Measurements from ENCODE around the gene DUSP22.

DUSP22 gene

DNA sequence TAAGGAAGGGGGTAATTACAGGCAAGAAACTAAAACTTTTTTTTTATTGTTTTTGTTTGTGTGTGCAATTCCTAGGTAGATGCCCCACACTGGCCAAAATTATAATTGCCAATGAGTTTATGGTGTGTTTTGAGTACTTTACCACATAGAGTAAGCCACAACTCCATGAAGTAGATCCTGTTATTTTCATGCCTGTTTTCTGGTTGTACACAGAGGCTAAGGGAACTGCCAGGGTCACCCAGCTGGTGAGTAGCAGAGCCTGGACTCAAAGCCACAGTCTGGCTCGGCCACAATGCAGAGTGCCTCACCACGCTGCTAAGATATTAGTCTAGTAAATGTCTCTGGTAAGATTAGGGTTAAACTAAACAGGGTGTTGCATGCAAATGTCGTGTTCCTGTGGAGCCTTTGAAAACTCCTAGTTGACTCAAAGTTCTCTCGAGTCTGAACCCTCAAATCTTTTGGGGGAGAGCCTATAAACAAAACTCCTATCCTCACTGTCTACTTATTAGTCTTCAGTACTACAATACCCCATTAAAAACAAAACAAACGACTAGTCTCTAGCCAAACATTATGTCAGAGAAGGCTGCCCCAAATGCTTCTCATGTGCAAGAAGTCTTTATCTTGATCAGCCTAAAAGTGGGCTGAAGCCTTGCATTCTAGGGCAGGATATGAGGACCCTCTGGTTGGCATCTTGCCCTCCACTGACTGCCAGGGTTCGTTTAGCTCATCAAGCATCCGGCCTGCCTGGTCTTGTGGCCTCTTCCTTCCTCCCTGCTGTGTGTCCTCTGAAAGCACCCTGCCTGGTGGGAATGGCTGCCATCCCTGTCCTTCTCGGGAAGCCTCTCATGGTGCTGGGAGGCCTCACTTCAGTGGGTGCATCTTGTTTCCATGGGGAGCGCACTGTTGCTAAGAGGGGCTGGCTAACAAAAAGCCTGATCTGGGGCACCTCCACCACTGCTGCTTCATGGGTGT is 4.2 kb downstream of the DUSP22 start:
- DNase-seq (ENCODE audit: low read depth in 2 of 2, low spot score in 1 of 2) = no peak

- no peak for DNase-seq (ENCODE audit: low read depth in 2 of 2, low spot score in 1 of 2)
These were observed 5.4 kb downstream of the DUSP22 start for GRCh38 chr6:297571-298232.

GRCh38 chr6:298233-299103 is 6.2 kb downstream of the DUSP22 start:
- DNase-seq (ENCODE audit: low read depth in 2 of 2, low spot score in 1 of 2) = no peak

DNA sequence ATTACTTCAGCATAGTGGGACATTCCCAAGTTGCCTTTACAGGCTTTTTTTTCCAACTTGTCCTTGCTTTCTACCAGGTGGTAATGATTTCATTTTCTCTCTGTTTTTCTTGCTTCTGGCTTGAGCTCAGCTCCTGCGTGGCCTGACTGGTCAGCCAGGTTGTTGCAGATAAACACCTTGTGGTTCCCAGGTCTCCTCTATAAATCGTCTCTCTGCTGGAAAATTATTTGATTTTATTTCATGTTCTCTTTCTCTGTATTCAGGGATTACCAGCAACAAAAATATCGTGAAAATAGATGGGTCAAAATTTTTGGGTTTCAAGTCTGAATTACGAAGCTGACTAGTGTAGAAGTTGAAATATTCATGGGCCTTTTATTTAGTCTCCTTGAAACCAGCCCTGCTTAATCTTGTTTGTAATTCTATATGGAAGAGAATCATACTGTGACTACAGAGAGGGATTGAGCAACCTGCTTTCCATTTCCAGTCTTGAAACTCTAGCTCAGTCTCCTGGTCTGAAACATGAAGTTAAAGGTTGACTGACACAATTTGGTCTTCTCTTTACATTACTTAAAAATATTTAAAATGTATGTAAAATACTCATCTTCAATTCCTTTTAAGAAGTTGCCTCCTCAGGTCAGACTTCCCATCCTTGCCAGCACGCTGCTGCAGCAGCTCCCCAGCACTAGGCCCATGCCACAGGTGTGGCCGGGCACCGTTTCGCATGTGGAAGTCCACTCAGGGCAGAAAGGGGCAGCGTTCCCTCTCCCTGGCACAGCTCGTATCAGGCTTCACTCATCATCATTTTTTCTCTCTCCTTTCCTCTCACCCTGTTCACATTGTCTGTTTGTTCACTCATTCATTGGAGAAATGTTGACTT is 7.1 kb downstream of the DUSP22 start:
- no peak for DNase-seq (ENCODE audit: low read depth in 2 of 2, low spot score in 1 of 2)

GRCh38 chr6:300026-300425 is 7.7 kb downstream of the DUSP22 start:
- no peak for DNase-seq (ENCODE audit: low read depth in 2 of 2, low spot score in 1 of 2)

GRCh38 chr6:300494-301198 is 8.4 kb downstream of the DUSP22 start:
- no peak for DNase-seq (ENCODE audit: low read depth in 2 of 2, low spot score in 1 of 2)

- no peak for DNase-seq (ENCODE audit: low read depth in 2 of 2, low spot score in 1 of 2)
These were observed 9.2 kb downstream of the DUSP22 start for GRCh38 chr6:301526-301925.

- DNase-seq (ENCODE audit: low read depth in 2 of 2, low spot score in 1 of 2) = no peak
These were observed 9.8 kb downstream of the DUSP22 start for GRCh38 chr6:301929-302705.

- no peak for DNase-seq (ENCODE audit: low read depth in 2 of 2, low spot score in 1 of 2)
These were observed 10.5 kb downstream of the DUSP22 start for GRCh38 chr6:302760-303159.

DNA sequence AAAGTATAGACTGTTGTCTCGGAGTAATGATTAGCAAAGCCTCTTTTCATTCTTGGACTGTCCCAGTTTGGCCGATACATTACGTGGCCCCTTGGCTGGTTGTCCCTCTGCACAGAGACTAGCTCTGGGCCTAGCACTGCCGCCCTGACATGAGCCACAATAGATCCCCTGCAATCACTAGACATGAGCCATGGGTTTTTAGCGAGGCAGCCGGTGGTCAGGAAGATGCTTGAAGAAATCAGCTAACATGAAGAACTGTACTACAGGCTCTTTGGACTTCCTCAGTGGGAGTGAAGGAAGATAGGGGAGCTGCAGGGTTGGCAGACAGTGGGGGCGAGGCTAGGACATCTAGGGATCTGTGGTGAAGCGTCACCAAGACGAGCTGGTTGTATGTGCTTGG is 11.0 kb downstream of the DUSP22 start:
- DNase-seq (ENCODE audit: low read depth in 2 of 2, low spot score in 1 of 2) = no peak

- DNase-seq (ENCODE audit: low read depth in 2 of 2, low spot score in 1 of 2) = no peak
These were observed 11.8 kb downstream of the DUSP22 start for GRCh38 chr6:303948-304558.

GRCh38 chr6:304833-305370 is 12.6 kb downstream of the DUSP22 start:
- no peak for DNase-seq (ENCODE audit: low read depth in 2 of 2, low spot score in 1 of 2)

DNA sequence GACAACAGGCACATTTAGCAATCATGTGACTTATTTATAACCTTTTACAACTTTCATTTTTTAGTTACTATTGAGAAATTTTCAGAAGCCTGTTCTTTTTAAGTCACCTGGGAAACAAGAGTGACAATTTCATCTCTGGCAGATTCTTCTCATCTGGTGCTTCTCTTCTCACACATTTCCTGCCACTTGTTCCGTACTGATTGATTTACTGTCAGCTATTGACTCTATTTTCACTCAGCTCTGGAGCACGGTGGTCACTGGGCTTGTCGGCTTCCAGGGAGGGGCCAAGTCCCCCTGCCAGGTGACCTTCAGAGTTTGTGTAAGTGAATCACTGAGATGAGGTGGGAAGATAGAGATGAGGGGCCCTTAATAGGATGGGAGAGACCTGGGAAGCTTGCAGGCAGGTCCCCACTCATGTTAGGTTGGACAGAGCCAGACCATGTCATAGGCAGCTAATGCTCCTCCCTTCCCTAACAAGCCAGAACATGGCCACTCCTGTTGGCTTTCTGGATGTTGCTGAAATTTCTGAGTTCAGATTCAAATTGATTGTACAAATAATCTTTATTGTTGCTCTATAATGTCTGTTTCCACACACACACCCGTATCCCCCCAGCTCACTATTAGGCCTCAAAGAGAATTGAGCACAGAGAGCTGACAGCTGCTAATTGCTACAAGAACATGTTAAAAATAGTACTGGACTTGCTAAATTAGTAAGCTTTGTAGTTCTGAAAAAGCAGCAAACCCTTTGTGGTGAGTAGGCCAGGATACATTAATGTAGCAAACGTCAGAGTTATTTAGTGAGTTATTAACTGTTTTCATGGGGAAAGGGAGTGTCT is 13.3 kb downstream of the DUSP22 start:
- DNase-seq (ENCODE audit: low read depth in 2 of 2, low spot score in 1 of 2) = no peak

DNA sequence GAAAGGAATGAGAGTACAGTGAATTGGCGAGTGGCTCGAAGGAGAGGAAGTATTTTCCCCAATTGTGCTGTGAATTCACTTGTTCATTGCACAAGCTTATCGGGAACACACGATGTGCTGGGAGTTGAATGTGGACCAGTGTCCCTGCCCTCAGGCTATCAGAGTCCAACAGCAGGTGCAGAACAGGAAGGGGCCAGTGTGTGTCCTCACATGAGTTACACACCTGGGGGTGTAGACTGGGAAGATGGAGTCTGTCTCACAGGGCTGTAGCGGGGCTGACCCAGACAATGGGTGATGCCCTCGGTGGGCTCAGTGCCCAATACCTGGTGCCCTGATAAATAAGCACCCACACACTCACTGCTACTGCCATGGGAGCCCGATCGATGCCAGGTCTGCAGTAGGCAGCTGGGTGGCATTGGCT is 14.4 kb downstream of the DUSP22 start:
- DNase-seq (ENCODE audit: low read depth in 2 of 2, low spot score in 1 of 2) = no peak

- DNase-seq (ENCODE audit: low read depth in 2 of 2, low spot score in 1 of 2) = no peak
These were observed 15.0 kb downstream of the DUSP22 start for GRCh38 chr6:307065-307814.

GRCh38 chr6:307874-308273 is 15.6 kb downstream of the DUSP22 start:
- DNase-seq (ENCODE audit: low read depth in 2 of 2, low spot score in 1 of 2) = no peak

GRCh38 chr6:308307-308706 is 16.0 kb downstream of the DUSP22 start:
- no peak for DNase-seq (ENCODE audit: low read depth in 2 of 2, low spot score in 1 of 2)

All from stimulated activated CD8-positive, alpha-beta memory T cell treated with anti-CD3 and anti-CD28 coated beads, Interleukin-4, amount 100 ng/mL, for 4 hours (primary cell).